GM19455 (cell line): ENCODE results near the gene ZBTB17.
"Not testable (repeated sequence)": the region's sequence is repeated elsewhere in the genome, so short reads cannot be mapped to it uniquely, and the experiment has no call there.

ENCODE experiments used
- ATAC-seq: cut with Tn5 transposase; IDR thresholded peaks from one replicate; pipeline ENCODE4 v1.9.1; 2021; ENCODE audit not compliant: unreplicated experiment

The ZBTB17 gene

DNA sequence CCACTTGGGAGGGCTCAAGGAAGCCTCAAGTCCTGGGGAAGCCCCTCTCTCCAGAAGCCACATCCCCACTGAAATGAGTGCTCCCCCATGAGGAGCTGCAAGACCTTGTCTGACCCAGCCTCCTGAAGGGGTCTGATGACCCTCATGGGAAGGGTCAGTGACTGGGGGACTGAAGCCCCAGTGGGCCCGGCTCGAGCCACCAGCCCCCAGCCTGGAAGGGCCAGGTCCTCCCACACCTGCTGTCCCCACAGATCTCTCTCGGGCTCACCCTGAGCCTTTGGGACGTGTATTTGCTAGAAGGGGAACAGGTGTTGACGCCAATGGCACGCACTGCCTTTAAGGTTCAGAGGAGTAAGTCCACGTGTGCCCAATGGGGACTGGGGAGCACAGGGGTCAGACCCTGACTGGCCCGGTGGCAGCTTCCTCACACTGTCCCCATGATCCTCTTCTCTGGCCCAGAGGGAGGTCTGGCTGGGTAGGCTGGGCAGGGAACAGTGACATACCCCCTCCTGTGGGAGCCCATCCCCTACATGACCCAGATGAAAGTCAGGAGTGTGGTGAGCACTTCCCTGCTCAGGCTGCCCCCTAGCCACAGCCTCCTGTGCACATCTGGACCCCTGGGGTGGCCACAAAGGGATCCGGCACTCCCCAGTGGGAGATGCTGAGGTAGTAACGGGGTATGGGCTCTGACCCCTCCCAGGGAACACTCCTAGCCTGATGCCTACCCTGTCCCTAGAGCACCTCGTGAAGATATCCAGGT, 15.7 kb upstream of the ZBTB17 start:
- ATAC-seq = no peak

GRCh38 chr1:15989776-15990175, 13.9 kb upstream of the ZBTB17 start:
- ATAC-seq = no peak

DNA sequence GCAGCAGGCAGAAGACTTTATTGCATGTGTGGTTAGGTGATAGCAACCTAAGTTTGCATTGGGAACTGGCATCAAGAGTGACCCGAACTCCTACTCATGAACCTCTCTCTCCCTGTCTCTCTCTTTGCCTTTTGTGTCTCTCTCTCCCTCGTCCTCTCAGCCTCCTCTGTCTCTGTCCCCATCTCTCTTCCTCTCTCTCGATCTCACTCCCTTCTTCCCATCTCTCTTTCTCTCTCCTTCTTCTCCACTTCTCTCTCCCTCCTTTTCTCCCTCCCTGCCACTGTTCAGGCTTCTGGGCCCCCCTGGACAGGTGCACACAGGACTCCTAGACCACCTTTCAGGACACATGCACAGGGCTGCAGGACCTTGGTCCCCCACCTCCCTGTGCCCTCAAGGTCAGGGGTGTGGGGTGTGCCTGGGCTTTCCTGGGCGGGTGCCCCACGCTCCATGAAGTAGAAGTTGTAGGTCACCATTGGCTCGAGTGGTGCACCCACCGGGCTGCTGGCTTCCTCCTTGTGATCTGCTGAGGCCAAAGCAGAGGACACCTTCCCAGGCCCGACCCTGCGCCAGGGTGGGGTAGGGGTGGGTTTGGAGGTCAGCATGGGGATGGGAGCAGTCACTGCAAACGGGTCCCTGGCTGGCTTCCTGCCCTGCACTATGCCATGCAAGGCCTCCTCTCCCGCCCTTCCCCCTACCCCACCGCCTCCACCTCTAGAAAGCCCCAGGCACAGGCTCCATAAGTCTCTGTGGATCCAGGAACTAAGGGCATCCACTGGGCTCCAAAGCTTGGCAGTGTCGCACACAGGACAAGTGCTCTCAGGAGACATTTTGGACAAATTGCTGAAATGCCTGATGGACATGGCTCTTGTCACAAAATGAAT, 13.2 kb upstream of the ZBTB17 start:
- ATAC-seq = no peak

DNA sequence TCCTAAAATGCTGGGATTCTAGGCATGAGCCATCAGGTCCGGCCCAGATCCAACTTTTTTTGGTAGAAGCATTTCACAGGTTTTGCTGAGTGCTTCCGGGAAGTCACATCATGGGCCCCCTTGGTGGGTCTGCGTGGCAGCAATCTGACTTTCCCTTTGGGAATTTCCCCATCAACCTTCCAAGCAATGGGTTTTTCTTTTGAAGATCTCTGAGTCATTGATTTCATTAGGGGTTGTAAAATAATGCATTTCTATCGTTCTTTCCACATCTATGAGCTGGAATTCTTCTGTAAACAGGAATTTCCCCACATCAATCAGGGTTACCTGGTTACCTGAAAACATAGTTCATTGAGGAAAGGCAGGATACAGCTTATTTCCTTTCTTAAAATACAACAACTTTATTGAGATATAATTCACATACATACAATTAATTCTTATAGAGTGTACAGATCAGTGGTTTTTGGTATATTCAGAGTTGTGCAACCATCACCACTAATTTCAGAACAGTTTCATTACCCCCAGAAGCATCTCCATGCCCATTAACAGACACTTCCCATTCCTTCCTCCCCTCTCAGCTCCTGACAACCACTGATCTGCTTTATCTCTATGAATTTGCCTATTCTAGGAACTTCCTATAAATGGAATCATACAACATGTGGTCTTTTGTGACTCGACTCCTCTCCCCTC, 9.9 kb upstream of the ZBTB17 start:
- no peak for ATAC-seq

- no peak for ATAC-seq
Measured at GRCh38 chr1:15983275-15983674, 7.4 kb upstream of the ZBTB17 start.

DNA sequence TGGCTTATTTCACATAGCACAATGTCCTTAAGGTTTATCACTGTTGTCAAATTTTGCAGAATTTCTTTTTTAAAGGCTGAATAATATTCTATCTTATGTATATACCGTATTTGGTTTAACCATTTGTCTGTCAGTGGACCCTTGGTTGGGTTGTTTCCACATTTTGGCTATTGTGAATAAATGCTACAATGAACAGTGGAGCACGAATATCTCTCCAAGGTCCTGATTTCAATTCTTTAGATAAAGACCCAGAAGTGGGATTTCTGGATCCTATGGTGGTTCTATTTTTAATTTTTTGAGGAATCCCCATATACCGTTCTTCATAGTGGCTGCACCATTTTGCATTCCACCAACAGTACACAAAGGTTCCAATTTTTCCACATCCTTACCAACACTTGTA, 5.8 kb upstream of the ZBTB17 start:
- ATAC-seq = no peak

DNA sequence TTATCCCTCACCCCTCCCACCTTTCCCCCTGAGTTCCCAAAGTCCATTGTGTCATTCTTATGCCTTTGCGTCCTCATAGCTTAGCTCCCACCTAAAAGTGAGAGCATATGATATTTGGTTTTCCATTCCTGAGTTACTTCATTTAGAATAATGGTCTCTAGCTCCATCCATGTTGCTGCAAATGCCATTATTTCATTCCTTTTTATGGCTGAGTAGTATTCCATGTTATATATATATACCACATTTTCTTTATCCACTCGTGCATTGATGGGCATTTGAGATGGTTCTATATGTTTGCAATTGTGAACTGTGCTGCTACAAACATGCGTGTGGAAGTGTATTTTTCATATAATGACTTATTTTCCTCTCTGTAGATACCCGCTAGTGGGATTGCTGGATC, 2.0 kb upstream of the ZBTB17 start:
- ATAC-seq = not testable (repeated sequence)

DNA sequence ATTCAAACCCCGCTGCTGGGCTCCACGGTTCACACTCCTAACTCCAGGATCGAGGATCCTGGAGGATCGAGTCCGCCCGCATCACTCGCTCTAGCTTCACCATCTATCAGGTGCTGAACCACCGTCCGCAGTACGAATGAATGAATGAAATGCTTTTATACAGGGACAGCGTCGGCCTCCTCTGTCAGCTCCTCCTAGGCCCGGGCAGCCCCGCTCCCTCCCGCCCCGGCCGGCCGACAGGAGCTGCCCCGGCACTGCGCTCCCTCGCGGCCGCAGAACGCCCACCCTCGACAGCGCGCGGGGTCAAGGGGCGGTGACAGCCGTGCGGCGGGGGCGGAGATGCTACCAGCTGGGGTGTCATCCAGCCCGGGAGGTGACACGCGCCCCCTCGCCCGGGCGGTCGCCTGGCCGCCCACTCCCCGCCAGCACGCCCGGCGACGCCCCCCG, 520 bp downstream of the ZBTB17 start:
- peak; percentile 62 for ATAC-seq

GRCh38 chr1:15974855-15975254, 1.0 kb downstream of the ZBTB17 start:
- ATAC-seq = peak; percentile 35

DNA sequence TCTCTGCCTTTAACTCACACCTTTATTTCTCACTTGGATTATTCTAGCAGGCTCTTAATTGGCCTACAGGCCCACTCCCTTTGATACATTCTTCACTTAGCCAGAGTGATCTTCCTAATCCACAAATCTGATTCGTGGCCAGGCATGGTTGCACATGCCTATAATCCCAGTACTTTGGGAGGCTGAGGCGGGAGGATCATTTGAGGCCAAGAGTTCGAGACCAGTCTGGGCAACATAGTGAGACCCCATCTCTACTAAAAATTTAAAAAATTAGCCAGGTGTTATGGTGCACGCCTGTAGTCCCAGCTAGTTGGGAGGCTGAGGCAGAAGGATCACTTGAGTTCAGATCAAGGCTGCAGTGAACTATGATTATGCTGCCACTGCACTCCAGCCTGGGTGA, 2.1 kb downstream of the ZBTB17 start:
- no peak for ATAC-seq

DNA sequence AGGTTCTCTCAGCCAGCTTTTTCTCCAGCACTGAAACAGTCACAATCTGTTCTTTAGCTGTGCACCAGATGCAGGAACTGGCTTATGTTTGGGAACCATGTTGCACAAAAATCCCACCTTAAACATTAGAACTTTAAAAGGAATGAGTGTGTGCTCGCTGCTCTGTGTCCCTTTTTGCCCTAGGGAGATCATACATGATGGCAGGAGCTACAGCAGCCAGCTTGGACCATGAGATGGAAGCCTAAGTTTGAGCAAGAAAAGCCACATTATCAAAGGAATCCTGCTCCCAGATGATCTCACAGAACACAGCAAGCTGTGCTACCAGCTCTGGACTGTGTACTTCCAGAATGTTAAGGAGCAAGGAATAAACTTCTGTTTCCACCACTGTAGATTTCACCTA, 3.5 kb downstream of the ZBTB17 start:
- ATAC-seq = no peak

DNA sequence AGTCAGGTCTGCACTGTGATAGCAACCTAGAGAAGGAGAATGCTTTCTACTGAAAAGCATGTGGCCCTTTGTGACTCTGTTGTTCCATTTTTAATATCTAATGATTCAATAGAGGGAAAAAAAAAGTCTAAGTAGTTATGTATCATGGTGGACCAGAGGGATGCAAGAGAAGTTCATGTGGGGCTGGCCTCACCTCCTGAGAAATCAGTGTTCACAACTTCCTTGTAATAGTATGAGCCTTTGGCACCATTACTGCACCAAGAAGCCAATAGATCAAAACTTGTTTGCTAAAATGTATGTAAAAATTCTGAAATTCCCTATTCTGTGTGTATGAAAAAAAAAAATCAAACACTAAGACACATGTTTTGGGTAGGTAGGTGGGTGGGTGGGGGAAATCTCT, 5.0 kb downstream of the ZBTB17 start:
- no peak for ATAC-seq

DNA sequence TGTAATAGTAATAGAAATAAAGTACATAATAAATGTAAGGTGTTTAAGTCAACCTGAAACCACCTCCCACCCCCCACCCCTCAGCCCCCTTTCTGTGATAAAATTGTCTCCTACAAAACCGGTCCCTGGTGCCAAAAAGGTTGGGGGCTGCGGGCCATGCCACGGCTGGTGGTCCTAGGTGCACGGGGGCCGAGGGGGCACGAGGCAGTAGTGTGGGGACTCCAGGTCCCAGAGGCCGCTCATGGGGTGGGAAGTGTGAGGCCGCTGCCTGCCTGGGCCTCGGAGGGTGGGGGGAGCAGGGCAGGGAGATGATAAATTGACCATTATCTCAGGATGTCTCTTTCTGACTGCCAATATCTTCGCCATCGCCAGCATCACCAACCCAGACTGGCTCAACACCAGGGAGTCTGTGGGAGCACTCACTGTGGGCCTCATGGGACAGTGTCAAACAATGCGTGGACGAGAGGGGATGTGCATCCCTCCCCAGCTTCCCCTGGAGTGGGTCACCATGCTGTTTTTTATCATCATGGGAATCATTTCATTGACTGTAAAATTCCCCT, 6.5 kb downstream of the ZBTB17 start:
- ATAC-seq = no peak

DNA sequence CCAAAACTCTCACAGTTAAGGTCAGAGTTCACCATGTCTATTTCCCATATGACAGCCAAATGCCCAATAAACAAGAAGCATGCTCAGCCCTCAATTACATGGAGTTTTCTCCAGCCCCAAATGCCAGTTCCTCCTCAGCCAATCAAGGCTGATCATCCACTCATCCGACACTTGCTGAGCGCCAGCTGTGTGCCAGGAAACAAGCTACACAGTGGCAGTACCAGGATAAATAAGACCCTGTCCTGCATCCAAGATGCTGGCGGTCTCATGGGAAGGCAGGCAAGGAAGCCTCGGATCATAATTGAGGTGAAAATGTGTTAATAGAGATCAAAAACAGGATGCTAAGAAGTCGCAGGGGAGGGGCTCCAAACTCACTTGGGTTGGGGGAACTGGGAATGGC, 7.7 kb downstream of the ZBTB17 start:
- ATAC-seq = no peak

- no peak for ATAC-seq
Measured at GRCh38 chr1:15966956-15967344, 9.0 kb downstream of the ZBTB17 start.

DNA sequence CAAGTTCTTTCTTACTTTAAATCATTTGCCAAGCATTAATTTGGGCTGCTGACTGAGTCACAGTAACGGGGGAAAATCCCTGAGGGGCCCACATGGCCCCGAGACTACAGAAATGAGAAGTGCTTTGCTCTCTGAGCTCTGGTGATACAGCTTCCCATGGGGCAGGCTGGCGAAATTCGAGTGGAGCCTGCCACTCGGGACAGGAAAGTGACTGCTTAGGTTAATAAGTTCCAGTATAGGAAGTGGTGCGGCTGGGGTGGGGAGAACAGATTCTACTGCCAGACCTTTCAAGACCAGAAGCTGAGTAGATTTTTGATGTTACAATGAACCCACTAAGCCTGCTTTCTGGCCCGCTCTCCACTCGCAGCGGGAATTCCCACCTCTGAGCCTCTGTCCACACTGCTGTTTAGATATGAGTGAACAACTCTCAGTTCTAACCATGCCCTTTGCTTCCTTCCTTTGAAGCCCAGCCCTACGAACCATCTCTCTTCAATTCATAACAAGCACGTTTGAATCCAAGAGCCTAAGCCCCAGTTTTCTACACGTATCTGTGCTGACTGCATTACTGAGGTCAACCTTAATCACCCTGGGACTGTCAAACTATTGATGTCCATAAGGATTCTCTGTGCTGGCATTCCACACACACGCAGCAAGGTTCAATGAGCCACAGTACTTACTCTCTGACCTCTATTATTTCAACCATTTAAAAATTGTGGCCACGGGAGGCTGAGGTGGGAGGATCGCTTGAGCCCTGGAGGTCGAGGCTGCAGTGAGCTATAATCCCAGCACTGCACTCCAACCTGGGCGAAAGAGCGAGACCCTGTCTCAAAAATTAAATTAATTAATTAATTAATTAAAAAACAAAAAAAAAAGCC, 9.6 kb downstream of the ZBTB17 start:
- ATAC-seq = peak; percentile 71

DNA sequence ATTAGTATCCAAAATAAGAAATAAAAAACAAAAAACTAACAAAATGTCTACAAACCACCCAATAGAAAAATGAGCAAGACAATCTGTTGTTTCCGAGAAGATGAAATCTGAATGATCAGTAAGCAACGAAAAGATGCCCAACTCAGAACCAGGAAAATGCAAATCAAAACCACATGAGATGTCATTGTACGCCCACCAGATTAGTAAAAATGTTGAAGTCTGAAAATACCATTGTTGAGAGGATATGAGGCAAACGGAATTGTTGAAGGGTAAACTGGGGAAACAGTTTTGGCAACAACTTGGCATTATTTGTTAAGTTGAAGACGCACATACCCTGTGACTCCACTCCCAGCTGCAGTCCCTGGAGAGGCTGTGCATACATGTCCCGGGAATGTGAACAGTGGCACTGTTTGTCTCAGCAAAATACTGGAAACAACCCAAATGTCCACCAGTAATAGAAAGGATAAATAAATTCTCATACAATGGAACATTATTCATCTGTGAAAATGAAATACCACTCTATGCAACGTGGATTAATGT, 10.6 kb downstream of the ZBTB17 start:
- ATAC-seq = no peak

DNA sequence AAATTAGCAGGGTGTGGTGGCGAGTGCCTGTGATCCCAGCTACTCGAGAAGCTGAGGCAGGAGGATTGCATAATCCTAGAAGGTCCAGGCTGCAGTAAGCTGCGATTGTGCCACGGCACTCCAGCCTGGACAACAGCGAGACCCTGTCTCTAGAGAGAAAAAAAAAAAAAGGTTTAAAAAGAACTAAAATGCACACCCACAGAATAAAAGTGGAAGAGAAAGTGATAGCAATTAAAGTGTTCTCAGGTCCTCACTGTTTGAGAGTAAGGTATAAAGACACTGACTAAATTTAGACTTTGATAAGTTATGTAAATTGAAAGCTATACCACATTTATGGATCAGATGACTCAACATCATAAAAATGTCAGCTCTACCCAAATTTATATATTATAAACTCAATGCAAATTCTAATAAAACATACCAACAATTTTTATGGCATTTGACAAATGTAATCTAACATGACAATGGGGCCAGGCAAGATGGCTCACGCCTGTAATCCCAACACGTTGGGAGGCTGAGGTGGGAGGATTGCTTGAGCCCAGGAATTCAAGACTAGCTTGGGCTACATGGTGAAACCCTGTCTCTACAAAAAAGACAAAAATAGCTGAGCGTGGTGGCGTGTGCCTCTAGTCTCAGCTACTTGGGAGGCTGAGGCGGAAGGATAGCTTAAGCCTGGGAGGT, 11.8 kb downstream of the ZBTB17 start:
- no peak for ATAC-seq

DNA sequence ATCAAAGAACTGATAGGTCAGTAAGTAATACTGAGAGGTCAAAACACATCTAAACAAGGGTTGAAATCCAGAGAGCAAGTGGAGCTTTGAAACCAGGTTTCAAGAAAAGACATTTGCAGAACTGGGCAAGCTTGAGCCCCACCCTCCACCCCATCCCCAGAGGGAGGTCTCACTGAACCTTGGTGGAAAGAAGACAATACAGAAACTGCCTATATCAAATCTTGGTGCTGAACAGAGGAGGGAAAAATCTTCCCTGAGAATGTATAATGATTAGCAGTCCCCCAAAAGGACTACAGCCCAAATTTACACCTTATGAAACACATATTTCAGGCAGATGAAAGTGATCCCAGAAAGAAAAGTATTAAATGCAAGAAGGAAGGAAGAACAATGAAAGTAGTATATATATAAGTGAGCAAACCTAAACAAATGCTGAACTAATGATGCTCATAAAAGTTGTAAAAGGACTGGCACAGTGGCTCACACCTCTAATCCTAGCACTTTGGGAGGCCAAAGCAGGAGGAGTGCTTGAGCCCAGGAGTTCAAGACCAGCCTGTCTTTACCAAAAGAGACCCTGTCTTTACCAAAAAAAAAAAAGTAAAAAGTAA, 12.4 kb downstream of the ZBTB17 start:
- no peak for ATAC-seq
